GM18505 (cell line): Measurements from ENCODE around the gene OOSP3.
"Not testable (repeated sequence)": the region's sequence is repeated elsewhere in the genome, so short reads cannot be mapped to it uniquely, and the experiment has no call there.

Experiments used
- ATAC-seq: cut with Tn5 transposase; IDR thresholded peaks from one replicate; pipeline ENCODE4 v1.9.1; 2021; ENCODE audit not compliant: unreplicated experiment
- POLR2A ChIP-seq: IDR thresholded peaks from 4 replicates; pipeline ENCODE4 v1.6.1; 2011; ENCODE audit warnings: borderline replicate concordance; ENCODE audit not compliant: insufficient read depth, insufficient read length; ENCODE audit errors: extremely low read depth

Gene OOSP3

DNA sequence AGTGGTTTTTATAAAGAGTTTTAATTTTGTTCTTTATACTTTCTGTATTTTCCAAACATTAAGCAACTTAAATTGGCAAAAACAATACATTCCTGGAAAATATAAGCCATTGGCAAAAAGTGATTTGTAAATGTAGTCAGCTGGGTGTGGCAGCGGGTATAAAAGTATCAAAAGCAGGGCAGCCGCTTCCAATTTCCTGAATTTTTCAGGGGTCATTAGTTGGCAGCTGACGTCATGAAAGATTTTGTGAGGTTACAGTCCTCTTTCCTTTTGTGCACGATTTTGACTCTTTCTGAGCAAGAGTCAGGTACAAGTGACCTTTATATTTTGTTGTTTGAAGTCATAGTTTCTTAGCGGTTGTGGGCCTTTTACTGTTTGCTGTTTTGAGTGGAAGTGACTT, at the start of gene OOSP3:
Gene OOSP3 (plus strand): TSS at position 208 of the 400 bp plus-strand sequence. CDS start 27 bp downstream, at position 235.
- TF ChIP-seq POLR2A, result no peak
- ATAC-seq, result no peak

DNA sequence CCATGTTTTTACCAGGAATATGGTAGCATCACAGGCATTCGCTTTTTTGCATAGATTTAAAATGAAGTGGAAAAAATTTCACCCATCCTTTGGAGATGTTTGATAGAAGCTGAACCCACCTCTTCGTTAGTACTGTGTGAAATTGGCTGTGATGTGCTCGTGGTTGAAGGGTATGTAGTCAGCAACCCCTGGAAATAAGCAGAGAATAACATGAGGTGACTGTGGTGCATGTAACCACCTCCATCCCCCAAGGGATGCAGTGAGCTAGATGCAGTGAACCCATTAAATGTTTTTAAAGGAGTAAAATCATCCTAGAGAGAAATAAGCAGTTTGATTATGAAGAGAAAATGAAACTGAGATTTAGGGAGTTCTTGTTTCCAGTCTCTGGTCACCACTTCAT, 49.2 kb upstream of the OOSP3 start:
- no peak for TF ChIP-seq POLR2A
- ATAC-seq, result no peak

GRCh38 chr11:59833602-59834001, 45.0 kb upstream of the OOSP3 start:
- TF ChIP-seq POLR2A, result no peak

GRCh38 chr11:59839615-59840014, 39.0 kb upstream of the OOSP3 start:
- ATAC-seq, result no peak
- no peak for TF ChIP-seq POLR2A

More at GRCh38 chr11:59833602-59834001, 45.0 kb upstream of the OOSP3 start:
- ATAC-seq, result no peak

- TF ChIP-seq POLR2A, result no peak
- ATAC-seq, result no peak
These were observed 37.1 kb upstream of the OOSP3 start for GRCh38 chr11:59841514-59841913.

DNA sequence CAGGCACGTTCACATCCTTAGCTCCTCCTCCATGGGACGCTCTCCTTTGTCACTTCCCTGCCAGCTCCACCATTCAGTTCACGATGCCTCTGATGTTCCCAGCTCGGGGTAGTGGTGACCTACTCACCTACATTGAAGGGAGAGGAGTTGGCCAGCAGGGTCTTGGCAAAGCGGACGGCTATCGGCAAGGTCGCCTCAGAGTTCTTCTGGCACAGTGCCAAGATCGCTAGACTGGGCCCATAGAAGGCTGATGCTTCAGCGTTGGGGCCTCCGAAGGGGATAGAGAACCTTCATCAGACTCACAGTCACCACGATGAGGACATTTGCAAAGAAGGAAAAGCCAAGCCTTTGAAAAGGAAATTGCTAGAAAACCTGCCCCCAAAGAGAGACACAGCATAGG, 36.3 kb upstream of the OOSP3 start:
- no peak for ATAC-seq
- no peak for TF ChIP-seq POLR2A

DNA sequence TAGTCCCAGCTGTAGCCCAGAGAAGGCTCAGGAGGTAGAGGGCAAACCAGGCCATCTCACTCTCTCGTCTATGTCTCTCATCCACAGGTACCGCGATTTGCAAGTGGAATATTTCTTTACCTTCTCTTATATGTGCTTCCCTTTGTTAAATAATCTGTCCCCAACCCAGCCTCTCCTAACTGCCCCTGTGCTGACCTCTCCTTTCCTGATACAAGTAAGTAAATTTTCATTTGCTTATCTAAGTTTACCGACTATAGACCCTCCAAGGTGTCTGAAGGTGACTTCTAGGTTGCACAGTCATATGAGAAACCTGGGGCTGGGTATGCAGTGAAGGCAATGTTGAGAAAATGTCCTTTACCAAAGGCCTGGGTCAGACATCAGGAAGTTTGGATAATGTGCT, 33.2 kb upstream of the OOSP3 start, which contains the start of gene CBLIF:
Gene CBLIF (minus strand): TSS at position 101 of the 400 bp plus-strand sequence. CDS start 46 bp downstream, at position 55.
- ATAC-seq, result no peak
- TF ChIP-seq POLR2A, result no peak

- no peak for ATAC-seq
These were observed 32.0 kb upstream of the OOSP3 start for GRCh38 chr11:59846556-59846955.

GRCh38 chr11:59847626-59848025, 31.0 kb upstream of the OOSP3 start:
- ATAC-seq, result no peak
- no peak for TF ChIP-seq POLR2A

More at GRCh38 chr11:59846556-59846955, 32.0 kb upstream of the OOSP3 start:
- no peak for TF ChIP-seq POLR2A

GRCh38 chr11:59848439-59848838, 30.1 kb upstream of the OOSP3 start:
- ATAC-seq, result not testable (repeated sequence)

- no peak for ATAC-seq
- no peak for TF ChIP-seq POLR2A
These were observed 29.5 kb upstream of the OOSP3 start for GRCh38 chr11:59849129-59849528.

DNA sequence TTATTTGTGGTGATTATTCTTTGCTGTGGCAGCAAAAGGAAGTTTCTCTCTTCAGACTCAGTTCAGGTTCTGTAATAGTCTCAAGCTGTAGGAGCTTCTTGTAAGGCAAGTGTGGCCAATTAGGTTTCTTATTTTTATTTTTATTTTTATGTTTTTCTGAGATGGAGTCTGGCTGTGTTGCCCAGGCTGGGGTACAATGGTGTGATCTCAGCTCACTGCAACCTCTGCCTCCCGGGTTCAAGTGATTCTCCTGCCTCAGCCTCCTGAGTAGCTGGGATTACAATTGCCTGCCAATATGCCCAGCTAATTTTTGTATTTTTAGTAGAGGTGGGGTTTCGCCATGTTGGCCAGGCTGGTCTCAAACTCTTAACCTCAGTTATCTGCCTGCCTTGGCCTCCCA, 29.0 kb upstream of the OOSP3 start:
- not testable (repeated sequence) for ATAC-seq

DNA sequence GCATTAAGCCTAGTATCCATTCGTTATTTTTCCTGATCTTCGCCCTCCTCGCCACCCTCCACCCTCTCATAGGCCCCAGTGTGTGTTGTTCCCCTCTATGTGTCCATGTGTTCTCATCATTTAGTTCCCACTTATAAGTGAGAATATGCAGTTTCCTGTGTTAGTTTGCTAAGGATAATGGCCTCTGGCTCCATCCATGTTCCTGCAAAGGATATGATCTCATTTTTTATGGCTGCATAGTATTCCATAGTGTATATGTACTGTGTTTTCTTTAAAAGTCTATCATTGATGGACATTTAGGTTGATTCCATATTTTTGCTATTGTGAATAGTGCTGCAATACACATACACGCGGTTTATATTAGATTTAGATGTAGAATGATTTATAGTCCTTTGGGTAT, 27.2 kb upstream of the OOSP3 start:
- ATAC-seq, result not testable (repeated sequence)

GRCh38 chr11:59854871-59855270, 23.7 kb upstream of the OOSP3 start:
- TF ChIP-seq POLR2A, result no peak
- ATAC-seq, result no peak
